ENCODE results near the gene LONP1. TPM values are rescaled to one million over a fixed set of nuclear protein-coding genes. Genes with fewer than 3 reads are reported as not detected.
A peak's percentile ranks its signal among the peaks of the same experiment; 100 is the strongest.
"Not testable (repeated sequence)": the region's sequence is repeated elsewhere in the genome, so short reads cannot be mapped to it uniquely, and the experiment has no call there.

Gene LONP1
- total and polyA plus RNA-seq, 8 donors: 23.3 to 63.9 (median 39.4) TPM

DNA sequence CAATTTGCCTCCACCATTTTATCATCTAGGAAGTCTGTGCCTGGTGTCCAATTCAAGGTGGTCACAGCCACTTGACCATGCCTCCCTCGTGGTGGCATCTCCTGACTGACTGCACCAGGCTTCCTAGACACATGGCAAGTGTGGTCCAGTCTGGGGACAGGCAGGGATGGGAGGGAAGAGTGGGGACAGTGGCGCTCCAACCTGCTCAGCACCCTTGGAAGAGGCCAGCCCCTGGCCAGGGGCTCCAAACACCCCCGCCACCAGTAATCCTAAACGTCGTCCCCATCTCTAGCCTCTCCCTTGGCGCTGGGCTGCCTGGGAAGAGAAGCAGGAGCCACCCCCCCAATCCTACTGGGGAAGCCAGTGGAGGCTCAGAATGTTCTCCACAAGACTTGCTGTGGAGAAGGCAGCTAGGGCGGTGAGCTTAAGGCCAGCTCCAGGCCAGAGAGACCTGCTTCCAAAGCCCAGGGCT lies 27.2 kb downstream of the LONP1 start:
- intact Hi-C loops (cut with DNase I): no loop called here
- no peak for ATAC-seq

GRCh38 chr19:5691822-5692722 lies 27.9 kb downstream of the LONP1 start:
- H3K9me3 ChIP-seq: no peaks in the 10 kb centered on the region
- peak overlapping the region in 3 of 4 donors; percentile 78 to 92 (median 90) for H3K4me3 ChIP-seq
- 44 to 50% methylated on average over 41 to 42 of the region's 42 CpGs for WGBS, 2 donors
- H3K4me1 ChIP-seq: peaks cover 3 to 7% (median 6%) of the 10 kb centered on the region in 3 donors
- FAIRE-seq: no peak
- ATAC-seq: no peak
- peak in 4 of 6 donors; percentile 43 to 83 (median 64) for DNase-seq
- intact Hi-C loops (cut with DNase I): no loop called here
- no peaks in the 10 kb centered on the region for H3K27me3 ChIP-seq
- TF ChIP-seq, protein P1, sequence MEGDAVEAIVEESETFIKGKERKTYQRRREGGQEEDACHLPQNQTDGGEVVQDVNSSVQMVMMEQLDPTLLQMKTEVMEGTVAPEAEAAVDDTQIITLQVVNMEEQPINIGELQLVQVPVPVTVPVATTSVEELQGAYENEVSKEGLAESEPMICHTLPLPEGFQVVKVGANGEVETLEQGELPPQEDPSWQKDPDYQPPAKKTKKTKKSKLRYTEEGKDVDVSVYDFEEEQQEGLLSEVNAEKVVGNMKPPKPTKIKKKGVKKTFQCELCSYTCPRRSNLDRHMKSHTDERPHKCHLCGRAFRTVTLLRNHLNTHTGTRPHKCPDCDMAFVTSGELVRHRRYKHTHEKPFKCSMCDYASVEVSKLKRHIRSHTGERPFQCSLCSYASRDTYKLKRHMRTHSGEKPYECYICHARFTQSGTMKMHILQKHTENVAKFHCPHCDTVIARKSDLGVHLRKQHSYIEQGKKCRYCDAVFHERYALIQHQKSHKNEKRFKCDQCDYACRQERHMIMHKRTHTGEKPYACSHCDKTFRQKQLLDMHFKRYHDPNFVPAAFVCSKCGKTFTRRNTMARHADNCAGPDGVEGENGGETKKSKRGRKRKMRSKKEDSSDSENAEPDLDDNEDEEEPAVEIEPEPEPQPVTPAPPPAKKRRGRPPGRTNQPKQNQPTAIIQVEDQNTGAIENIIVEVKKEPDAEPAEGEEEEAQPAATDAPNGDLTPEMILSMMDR (IDR thresholded peaks at IDR 0.05): no peak
- H3K36me3 ChIP-seq: peaks cover 0 to 51% (median 33%) of the 10 kb centered on the region in 3 donors
- peak overlapping the region in 3 of 4 donors; percentile 79 to 84 (median 83) for H3K27ac ChIP-seq

More for the DNA sequence above, 27.2 kb downstream of the LONP1 start:
- H3K9me3 ChIP-seq: no peaks in the 10 kb centered on the region
- peaks cover 0 to 51% (median 33%) of the 10 kb centered on the region in 3 donors for H3K36me3 ChIP-seq
- H3K4me3 ChIP-seq: no peak overlapping the region
- H3K4me1 ChIP-seq: peaks cover 0 to 7% (median 6%) of the 10 kb centered on the region in 3 donors
- DNase-seq (peak in 1 of 6 donors; percentile 20), FAIRE-seq (no peak)
- WGBS, 2 donors: 77 to 81% methylated on average over 7 of the region's 7 CpGs
- H3K27me3 ChIP-seq: no peaks in the 10 kb centered on the region
- TF ChIP-seq, protein P1 (IDR thresholded peaks at IDR 0.05): no peak
- H3K27ac ChIP-seq: no peak overlapping the region

DNA sequence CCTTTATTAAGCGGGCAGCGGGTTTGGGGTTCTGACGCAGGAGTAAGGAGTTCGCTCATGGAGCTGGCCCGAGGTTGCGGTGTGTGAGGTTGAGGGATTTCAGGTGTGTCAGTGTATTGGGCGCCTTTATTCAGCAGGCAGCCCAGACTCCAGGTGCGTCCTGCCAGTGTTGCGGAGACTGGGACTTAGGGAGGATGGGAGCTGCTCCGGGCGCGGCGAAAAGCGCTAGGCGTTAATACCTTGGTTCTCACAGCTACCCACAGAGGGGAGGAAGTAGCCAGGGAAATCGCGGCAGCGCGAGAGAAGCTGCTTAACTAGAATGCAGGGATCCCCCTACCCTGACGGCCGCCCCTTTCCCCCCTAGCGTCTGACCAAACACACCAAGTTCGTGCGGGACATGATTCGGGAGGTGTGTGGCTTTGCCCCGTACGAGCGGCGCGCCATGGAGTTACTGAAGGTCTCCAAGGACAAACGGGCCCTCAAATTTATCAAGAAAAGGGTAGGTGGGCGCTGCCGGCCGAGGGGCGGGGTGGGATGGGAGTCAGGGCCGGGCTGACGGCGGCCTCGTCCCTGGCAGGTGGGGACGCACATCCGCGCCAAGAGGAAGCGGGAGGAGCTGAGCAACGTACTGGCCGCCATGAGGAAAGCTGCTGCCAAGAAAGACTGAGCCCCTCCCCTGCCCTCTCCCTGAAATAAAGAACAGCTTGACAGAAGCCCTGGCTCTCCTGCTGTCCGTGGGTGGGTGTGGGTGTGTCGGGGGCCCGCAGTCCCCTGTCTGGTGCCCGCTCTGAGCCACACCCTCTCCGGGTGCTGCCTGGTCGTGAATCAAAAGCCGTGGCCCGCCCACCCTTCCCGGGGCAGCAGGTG lies 28.8 kb downstream of the LONP1 start:
- FAIRE-seq (no peak), ATAC-seq (peak; percentile 2 to 27 (median 11)), DNase-seq (peak; percentile 53 to 88 (median 74))
- Histone ChIP-seq H3K9me3 (no peaks in the 10 kb centered on the region), H3K4me3 (peak overlapping the region; percentile 76 to 92 (median 84)), H3K27ac (peak overlapping the region; percentile 79 to 84 (median 84)), H3K27me3 (no peaks in the 10 kb centered on the region), H3K4me1 (peaks cover 3 to 7% (median 6%) of the 10 kb centered on the region in 3 donors), H3K36me3 (peaks cover 0 to 42% (median 33%) of the 10 kb centered on the region in 3 donors)
- intact Hi-C loops (cut with DNase I): no loop called here
- TF ChIP-seq, protein P1 (IDR thresholded peaks at IDR 0.05): no peak
- 1 to 2% methylated on average over 54 of the region's 54 CpGs for WGBS, 2 donors

- FAIRE-seq (no peak), DNase-seq (peak; percentile 95 to 100 (median 99)), ATAC-seq (peak; percentile 72 to 83 (median 74))
- Histone ChIP-seq H3K27ac (peak within 1 kb of the TSS; percentile 79 to 84 (median 84)), H3K36me3 (peaks cover 0 to 34% (median 24%) of the 10 kb centered on the region in 3 donors), H3K9me3 (no peaks in the 10 kb centered on the region), H3K4me3 (peak within 1 kb of the TSS; percentile 76 to 92 (median 84)), H3K27me3 (no peaks in the 10 kb centered on the region), H3K4me1 (peaks cover 3 to 7% (median 6%) of the 10 kb centered on the region in 3 donors)
- 1% methylated on average over 70 to 73 of the region's 73 CpGs for WGBS, 2 donors
- TF ChIP-seq, protein P1 (IDR thresholded peaks at IDR 0.05): peak; percentile 96 to 99 (median 98)
- intact Hi-C loops (cut with DNase I): no loop called here
Observed at GRCh38 chr19:5690125-5690954, 29.6 kb downstream of the LONP1 start, which contains the start of gene RPL36. TSS of gene RPL36 (plus strand) at chr19:5690295. CDS start at chr19:5690508, 213 bp downstream.

DNA sequence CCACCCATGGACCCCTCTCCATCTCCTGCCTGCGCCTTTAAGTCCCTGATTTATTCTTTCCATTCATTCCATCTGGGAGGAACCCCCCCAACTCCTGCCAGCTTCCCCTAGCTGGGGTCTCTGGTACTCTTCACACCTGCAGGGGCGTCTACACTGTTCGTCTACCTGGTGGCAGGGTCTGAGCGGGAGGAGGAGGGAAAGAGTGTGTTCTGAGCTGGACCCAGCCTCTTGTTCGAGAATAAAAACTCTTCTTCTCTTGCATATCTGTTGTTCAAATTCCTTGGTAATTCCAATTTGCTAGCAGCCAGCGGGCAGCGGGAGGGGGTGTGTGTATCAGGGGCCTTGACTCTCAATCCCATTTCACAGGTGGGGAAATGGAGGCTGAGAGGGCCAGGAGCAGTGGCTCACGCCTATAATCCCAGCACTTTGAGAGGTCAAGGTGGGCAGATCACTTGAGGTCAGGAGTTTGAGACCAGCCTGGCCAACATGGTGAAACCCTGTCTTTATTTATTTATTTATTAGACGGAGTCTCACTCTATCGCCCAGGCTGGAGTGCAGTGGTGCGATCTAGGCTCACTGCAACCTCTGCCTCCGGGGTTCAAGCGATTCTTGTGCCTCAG lies 31.6 kb downstream of the LONP1 start:
- H3K27ac ChIP-seq; H3K9me3 ChIP-seq; ATAC-seq; intact Hi-C loops (cut with DNase I); H3K4me3 ChIP-seq; H3K27me3 ChIP-seq; H3K4me1 ChIP-seq; FAIRE-seq: not testable (repeated sequence)
- 89 to 92% methylated on average over 13 of the region's 13 CpGs for WGBS, 2 donors
- H3K36me3 ChIP-seq: peaks cover 0 to 16% (median 10%) of the 10 kb centered on the region in 3 donors
- peak in 1 of 6 donors; percentile 31 for DNase-seq

Measured in pancreas (tissue), 10 donors.